Measurements from ENCODE around the gene CD300H.

CD300H gene

DNA sequence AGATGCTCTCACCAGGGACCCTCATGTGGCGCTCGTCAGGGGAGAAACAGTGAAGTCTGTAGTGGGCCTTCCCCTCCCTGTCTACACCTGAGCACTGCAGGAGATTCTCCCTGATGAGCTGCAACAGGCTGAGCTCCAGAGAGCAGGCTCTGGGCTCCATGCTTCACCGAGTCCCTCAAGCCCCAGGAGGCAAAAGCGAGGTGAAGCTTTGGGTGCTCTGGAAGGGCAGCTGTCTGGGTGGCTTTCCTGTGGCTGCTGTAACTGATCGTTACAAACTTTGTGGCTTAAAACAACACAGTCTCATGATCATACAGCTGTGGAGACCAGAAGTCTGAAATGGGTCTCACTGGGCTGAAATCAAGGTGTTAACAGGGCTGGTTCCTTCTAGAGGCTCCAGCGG lies 36.9 kb upstream of the CD300H start:
- TF ChIP-seq CTCF (conservative IDR thresholded peaks at IDR 0.05): no peak
- no peak for TF ChIP-seq ZFX (IDR thresholded peaks at IDR 0.05)
- no peak overlapping the region for H3K27ac ChIP-seq

DNA sequence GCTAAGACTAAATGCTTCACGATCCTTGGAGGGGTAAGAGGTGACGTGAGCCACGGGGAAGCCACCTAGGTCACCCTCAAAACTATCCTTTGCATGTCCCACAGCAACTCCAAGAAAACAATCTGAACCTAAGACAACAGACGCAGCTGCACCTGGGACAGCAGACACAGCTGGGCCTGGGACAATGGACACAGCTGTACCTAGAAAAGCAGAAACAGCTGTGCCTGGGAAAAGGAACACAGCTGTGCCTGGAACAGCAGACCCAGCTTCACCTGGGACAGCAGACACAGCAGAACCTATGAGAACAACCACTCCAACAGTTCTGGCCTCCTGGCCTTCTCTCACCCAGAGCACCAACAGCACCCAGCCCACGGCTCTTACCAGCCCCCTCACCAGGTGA lies 36.4 kb upstream of the CD300H start:
- no peak for TF ChIP-seq CTCF (conservative IDR thresholded peaks at IDR 0.05)
- TF ChIP-seq ZFX (IDR thresholded peaks at IDR 0.05): no peak
- H3K27ac ChIP-seq: no peak overlapping the region

GRCh38 chr17:74603037-74603635 lies 35.8 kb upstream of the CD300H start:
- TF ChIP-seq ZFX (IDR thresholded peaks at IDR 0.05): no peak
- no peak for TF ChIP-seq CTCF (conservative IDR thresholded peaks at IDR 0.05)
- no peak overlapping the region for H3K27ac ChIP-seq

DNA sequence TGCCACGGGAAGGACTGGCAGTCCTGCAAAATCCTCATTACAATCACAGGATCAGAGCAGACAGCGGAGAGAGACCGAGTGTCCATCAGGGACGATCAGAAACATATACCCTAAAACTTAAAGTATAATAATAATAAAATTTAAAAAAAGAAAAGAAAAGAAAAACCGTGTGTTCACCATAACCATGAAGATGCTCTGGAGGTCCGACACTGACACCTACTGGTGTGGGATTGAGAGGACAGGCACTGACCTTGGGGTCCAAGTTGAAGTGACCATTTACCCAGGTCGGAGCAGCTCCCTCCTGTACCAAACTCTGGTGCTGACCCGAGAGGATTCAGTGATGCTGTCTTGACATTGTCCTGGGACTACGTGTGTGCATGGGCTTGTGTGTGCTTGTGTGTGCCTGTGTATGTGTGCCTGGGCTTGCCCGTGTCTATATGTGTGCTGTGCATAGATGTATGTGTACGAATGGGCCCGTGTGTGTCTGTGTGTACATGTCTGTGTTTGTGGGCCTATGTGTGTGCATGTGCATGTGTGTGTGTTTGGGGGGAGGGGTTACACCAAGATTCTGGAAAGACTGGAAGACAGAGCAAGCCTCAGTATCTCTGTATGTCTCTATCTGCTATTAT lies 34.7 kb upstream of the CD300H start:
- TF ChIP-seq CTCF (conservative IDR thresholded peaks at IDR 0.05) (peak; percentile 86), ZFX (IDR thresholded peaks at IDR 0.05) (no peak)
- no peak overlapping the region for H3K27ac ChIP-seq

GRCh38 chr17:74599448-74599939 lies 32.2 kb upstream of the CD300H start:
- no peak overlapping the region for H3K27ac ChIP-seq
- no peak for TF ChIP-seq CTCF (conservative IDR thresholded peaks at IDR 0.05)
- TF ChIP-seq ZFX (IDR thresholded peaks at IDR 0.05): no peak

DNA sequence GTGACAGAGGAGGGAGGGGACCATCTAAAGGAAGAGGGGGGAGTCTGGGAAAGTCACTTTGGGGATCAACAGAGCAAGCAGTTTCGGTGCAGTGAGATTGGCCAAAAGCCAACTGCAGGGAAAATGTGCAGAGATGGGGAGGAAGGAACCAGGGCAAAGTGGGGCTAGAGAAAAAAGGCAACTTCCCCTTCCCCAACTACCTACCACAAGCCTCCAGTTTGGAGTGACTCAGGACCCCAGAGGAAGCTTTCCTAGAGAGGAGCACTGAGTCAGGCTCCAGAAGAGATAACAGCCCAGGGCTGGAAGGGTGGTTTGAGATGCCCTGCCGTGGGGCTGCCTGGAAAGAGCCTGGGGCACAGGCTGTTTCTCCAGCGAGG lies 31.7 kb upstream of the CD300H start:
- H3K27ac ChIP-seq: no peak overlapping the region
- TF ChIP-seq CTCF (conservative IDR thresholded peaks at IDR 0.05) (no peak), ZFX (IDR thresholded peaks at IDR 0.05) (no peak)

DNA sequence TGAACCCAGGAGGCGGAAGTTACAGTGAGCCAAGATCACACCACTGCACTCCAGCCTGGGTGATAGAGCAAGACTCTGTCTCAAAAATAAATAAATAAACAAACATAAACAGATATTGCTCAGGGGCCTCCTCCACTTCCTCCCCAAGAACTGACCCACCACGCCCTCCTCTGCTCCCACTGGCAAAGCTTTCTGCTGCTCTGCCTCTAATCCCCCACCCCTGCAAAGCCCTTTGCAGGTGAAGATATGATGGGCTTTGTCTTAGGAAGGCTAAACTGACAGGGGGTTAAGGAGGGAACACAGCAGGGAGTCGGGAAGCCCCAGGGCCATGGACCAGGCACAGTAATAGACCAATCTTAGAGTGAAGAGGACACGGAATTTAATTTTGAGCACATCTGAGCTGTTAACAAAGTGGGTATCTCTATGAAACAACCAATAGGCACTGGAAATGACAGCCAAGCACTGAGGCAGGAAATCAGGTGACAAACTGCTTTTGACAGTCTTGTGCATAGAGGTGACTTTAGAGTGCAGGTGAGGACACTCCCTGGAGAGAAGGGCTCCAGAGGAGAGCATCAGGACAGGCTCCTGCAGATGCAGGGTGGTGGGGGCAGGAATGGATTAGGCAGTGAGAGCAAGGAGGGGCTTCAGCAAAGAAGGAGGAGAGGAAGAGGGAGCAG lies 31.2 kb upstream of the CD300H start:
- no peak overlapping the region for H3K27ac ChIP-seq
- no peak for TF ChIP-seq ZFX (IDR thresholded peaks at IDR 0.05)
- TF ChIP-seq CTCF (conservative IDR thresholded peaks at IDR 0.05): no peak
